Liver (tissue), 9 donors: ENCODE results near the gene NPAS1. TPM values are rescaled to one million over a fixed set of nuclear protein-coding genes. Genes with fewer than 3 reads are reported as not detected.

ENCODE experiments used
- DNase-seq: peaks from one replicate; pipeline ENCODE4 v3.0.0-alpha.2; 2017; ENCODE audit warnings: low spot score
- H3K27ac ChIP-seq, 2 donors: one replicate each; pipeline ENCODE4 v1.7.0; 2013; ENCODE audit warnings: inconsistent platforms in 2 of 2, low read length in 2 of 2, control low read depth in 1 of 2, low read depth in 1 of 2, mild to moderate bottlenecking in 1 of 2
- H3K27me3 ChIP-seq, 4 donors: one replicate each; pipeline versions ENCODE4 v1.6.1 to v1.7.0; 2013; ENCODE audit warnings: low read length in 3 of 4, inconsistent platforms in 1 of 4, mild to moderate bottlenecking in 1 of 4, moderate library complexity in 1 of 4; ENCODE audit not compliant: control insufficient read depth in 4 of 4, insufficient read depth in 4 of 4
- H3K36me3 ChIP-seq, 4 donors: one replicate each; pipeline versions ENCODE4 v1.6.1 to v1.7.0; 2013; ENCODE audit warnings: low read length in 3 of 4, mild to moderate bottlenecking in 3 of 4, low read depth in 1 of 4, moderate library complexity in 1 of 4; ENCODE audit not compliant: control insufficient read depth in 4 of 4, insufficient read depth in 3 of 4
- H3K4me1 ChIP-seq, 4 donors: one replicate each; pipeline versions ENCODE4 v1.6.1 to v1.7.0; 2013; ENCODE audit warnings: low read length in 3 of 4, mild to moderate bottlenecking in 3 of 4, moderate library complexity in 1 of 4; ENCODE audit not compliant: control insufficient read depth in 4 of 4, insufficient read depth in 4 of 4
- H3K4me3 ChIP-seq, 3 donors: one replicate each; pipeline versions ENCODE4 v1.6.1 to v1.7.0; 2013; ENCODE audit warnings: low read length in 3 of 3, control low read depth in 1 of 3, low read depth in 1 of 3, mild to moderate bottlenecking in 1 of 3
- H3K9ac ChIP-seq, 2 donors: one replicate each; pipeline ENCODE4 v1.7.0; 2013; ENCODE audit warnings: low read length in 2 of 2, mild to moderate bottlenecking in 2 of 2, moderate library complexity in 2 of 2, control low read depth in 1 of 2, low read depth in 1 of 2
- H3K9me3 ChIP-seq, 4 donors: one replicate each; pipeline versions ENCODE4 v1.6.1 to v1.7.0; 2013; ENCODE audit warnings: low read length in 3 of 4; ENCODE audit not compliant: control insufficient read depth in 4 of 4
- EGR1 ChIP-seq, 2 donors: IDR thresholded peaks; 2 replicates each; pipeline ENCODE4 v1.6.1; 2016 to 2018; ENCODE audit warnings: antibody characterized with exemption in 2 of 2, low read depth in 2 of 2
- FOXA1 ChIP-seq: IDR thresholded peaks from 2 replicates; pipeline ENCODE4 v1.6.1; 2016; ENCODE audit warnings: antibody characterized with exemption
- FOXA2 ChIP-seq: IDR thresholded peaks from 2 replicates; pipeline ENCODE4 v1.6.1; 2016; ENCODE audit warnings: antibody characterized with exemption
- GABPA ChIP-seq, 2 donors: IDR thresholded peaks in 1 of 2; conservative IDR thresholded peaks in 1 of 2; 2 replicates each; pipeline ENCODE4 v1.6.1; 2016; ENCODE audit warnings: antibody characterized with exemption in 2 of 2, mild to moderate bottlenecking in 1 of 2, moderate library complexity in 1 of 2
- HNF4G ChIP-seq: IDR thresholded peaks from 2 replicates; pipeline ENCODE4 v1.6.1; 2016; ENCODE audit warnings: antibody characterized with exemption
- JUND ChIP-seq, 2 donors: IDR thresholded peaks; 2 replicates each; pipeline ENCODE4 v1.6.1; 2016; ENCODE audit warnings: antibody characterized with exemption in 2 of 2
- NR2F2 ChIP-seq: IDR thresholded peaks from 2 replicates; pipeline ENCODE4 v1.6.1; 2016; ENCODE audit warnings: antibody characterized with exemption
- RXRA ChIP-seq, 2 donors: IDR thresholded peaks; 2 replicates each; pipeline ENCODE4 v1.6.1; 2017 to 2018; ENCODE audit warnings: antibody characterized with exemption in 2 of 2, mild to moderate bottlenecking in 1 of 2
- YY1 ChIP-seq: IDR thresholded peaks from 2 replicates; pipeline ENCODE4 v1.6.1; 2016; ENCODE audit warnings: antibody characterized with exemption, mild to moderate bottlenecking
- WGBS: extraction: QIAGEN DNeasy Blood & Tissue Kit; methylation state at CpG from one replicate; pipeline ENCODE4 v1.1.7; 2013; 5-methylcytosine and 5-hydroxymethylcytosine counted together
- polyA plus RNA-seq, 2 donors: library from polyadenylated mRNA; stranded (reverse) in 1 of 2; unstranded in 1 of 2; fragments of 200-250 nt in 1 of 2; fragments of >200 nt in 1 of 2; fragmentation: Nextera tagmentation in 1 of 2; extraction: Ambion mirVana in 1 of 2; gene quantifications; one replicate each; pipeline versions ENCODE4 v1.2.1 to v1.2.3, GENCODE V29; 2013 to 2015
- total RNA-seq, 2 donors: library from RNA; depleted of rRNA; stranded (reverse); fragments of >200 nt; gene quantifications; one replicate each; pipeline ENCODE4 v1.2.3, GENCODE V29; 2014
- TF ChIP-seq, protein P1 (sequence below): IDR thresholded peaks from 2 replicates; pipeline ENCODE4 v1.6.1; 2016; ENCODE audit warnings: antibody characterized with exemption
- TF ChIP-seq, protein P2 (sequence below): IDR thresholded peaks from 2 replicates; pipeline ENCODE4 v1.6.1; 2016; ENCODE audit warnings: antibody characterized with exemption
- TF ChIP-seq, protein P3 (sequence below): IDR thresholded peaks from 2 replicates; pipeline ENCODE4 v1.6.1; 2016; ENCODE audit warnings: antibody characterized with exemption, mild to moderate bottlenecking
- donor health status: healthy.
- donor health status: healthy.
- donor health status: healthy.
- donor health status: healthy.
- donor health status: healthy.

The NPAS1 gene
- total and polyA plus RNA-seq, 4 donors, result 0.22 TPM; not detected in 3

DNA sequence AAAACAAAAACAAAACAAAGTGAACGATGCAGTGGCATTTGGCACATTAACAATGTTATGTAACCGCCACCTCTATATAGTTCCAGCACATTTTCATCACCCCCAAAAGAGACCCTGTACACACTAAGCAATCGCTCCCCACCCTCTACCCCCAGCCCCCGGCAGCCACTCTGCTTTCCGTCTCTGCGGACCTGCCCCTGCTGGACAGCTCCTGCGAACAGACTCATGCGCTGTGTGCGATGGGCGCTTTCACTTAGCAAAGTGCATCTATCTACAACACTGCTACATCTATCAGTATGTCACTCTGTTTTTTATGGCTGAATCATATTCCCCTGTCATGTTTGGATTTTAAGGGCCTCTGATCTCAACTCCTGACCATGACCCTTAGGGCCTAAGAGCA is 53.9 kb downstream of the NPAS1 start (continued):
- TF ChIP-seq, protein P1, sequence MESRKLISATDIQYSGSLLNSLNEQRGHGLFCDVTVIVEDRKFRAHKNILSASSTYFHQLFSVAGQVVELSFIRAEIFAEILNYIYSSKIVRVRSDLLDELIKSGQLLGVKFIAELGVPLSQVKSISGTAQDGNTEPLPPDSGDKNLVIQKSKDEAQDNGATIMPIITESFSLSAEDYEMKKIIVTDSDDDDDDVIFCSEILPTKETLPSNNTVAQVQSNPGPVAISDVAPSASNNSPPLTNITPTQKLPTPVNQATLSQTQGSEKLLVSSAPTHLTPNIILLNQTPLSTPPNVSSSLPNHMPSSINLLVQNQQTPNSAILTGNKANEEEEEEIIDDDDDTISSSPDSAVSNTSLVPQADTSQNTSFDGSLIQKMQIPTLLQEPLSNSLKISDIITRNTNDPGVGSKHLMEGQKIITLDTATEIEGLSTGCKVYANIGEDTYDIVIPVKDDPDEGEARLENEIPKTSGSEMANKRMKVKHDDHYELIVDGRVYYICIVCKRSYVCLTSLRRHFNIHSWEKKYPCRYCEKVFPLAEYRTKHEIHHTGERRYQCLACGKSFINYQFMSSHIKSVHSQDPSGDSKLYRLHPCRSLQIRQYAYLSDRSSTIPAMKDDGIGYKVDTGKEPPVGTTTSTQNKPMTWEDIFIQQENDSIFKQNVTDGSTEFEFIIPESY, result no peak
- TF ChIP-seq NR2F2, result no peak

DNA sequence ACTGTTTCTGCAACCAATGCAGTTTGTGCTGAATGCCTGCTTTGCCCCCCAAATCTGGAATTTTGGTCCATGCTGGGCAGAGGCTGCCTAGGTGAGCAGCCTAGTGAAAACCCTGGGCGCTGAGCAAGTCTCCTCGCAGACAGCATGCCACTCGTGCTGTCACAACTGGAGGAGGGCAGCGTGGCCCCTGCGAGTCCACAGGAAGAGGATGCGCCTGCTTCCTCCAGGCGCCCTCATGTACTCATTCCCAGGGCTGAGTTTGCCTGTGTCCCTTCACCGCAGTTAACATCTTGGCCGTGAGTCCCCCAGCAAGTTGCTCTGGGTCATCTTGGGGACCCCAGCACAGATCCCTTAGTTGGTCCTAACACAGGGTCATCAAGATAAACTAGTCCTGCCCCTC is 55.0 kb downstream of the NPAS1 start:
- 81% methylated on average over 9 of the region's 9 CpGs for WGBS
- Histone ChIP-seq H3K27ac (no peak overlapping the region), H3K4me1 (peaks cover 0 to 4% (median under 1%) of the 10 kb centered on the region in 4 donors), H3K27me3 (no peaks in the 10 kb centered on the region), H3K9me3 (no peaks in the 10 kb centered on the region), H3K36me3 (peaks cover 15 to 50% (median 32%) of the 10 kb centered on the region in 4 donors), H3K9ac (no peak overlapping the region), H3K4me3 (no peak overlapping the region)
- TF ChIP-seq NR2F2 (no peak), HNF4G (no peak), GABPA (IDR thresholded peaks at IDR 0.05 in 1 of 2, conservative IDR thresholded peaks at IDR 0.05 in 1 of 2) (no peak), RXRA (IDR thresholded peaks at IDR 0.05) (no peak), FOXA1 (no peak), YY1 (no peak), FOXA2 (no peak)
- TF ChIP-seq, protein P2, sequence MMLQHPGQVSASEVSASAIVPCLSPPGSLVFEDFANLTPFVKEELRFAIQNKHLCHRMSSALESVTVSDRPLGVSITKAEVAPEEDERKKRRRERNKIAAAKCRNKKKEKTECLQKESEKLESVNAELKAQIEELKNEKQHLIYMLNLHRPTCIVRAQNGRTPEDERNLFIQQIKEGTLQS, result no peak
- TF ChIP-seq, protein P3, sequence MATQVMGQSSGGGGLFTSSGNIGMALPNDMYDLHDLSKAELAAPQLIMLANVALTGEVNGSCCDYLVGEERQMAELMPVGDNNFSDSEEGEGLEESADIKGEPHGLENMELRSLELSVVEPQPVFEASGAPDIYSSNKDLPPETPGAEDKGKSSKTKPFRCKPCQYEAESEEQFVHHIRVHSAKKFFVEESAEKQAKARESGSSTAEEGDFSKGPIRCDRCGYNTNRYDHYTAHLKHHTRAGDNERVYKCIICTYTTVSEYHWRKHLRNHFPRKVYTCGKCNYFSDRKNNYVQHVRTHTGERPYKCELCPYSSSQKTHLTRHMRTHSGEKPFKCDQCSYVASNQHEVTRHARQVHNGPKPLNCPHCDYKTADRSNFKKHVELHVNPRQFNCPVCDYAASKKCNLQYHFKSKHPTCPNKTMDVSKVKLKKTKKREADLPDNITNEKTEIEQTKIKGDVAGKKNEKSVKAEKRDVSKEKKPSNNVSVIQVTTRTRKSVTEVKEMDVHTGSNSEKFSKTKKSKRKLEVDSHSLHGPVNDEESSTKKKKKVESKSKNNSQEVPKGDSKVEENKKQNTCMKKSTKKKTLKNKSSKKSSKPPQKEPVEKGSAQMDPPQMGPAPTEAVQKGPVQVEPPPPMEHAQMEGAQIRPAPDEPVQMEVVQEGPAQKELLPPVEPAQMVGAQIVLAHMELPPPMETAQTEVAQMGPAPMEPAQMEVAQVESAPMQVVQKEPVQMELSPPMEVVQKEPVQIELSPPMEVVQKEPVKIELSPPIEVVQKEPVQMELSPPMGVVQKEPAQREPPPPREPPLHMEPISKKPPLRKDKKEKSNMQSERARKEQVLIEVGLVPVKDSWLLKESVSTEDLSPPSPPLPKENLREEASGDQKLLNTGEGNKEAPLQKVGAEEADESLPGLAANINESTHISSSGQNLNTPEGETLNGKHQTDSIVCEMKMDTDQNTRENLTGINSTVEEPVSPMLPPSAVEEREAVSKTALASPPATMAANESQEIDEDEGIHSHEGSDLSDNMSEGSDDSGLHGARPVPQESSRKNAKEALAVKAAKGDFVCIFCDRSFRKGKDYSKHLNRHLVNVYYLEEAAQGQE, result no peak
- TF ChIP-seq, protein P1, result no peak
- no peak for DNase-seq

DNA sequence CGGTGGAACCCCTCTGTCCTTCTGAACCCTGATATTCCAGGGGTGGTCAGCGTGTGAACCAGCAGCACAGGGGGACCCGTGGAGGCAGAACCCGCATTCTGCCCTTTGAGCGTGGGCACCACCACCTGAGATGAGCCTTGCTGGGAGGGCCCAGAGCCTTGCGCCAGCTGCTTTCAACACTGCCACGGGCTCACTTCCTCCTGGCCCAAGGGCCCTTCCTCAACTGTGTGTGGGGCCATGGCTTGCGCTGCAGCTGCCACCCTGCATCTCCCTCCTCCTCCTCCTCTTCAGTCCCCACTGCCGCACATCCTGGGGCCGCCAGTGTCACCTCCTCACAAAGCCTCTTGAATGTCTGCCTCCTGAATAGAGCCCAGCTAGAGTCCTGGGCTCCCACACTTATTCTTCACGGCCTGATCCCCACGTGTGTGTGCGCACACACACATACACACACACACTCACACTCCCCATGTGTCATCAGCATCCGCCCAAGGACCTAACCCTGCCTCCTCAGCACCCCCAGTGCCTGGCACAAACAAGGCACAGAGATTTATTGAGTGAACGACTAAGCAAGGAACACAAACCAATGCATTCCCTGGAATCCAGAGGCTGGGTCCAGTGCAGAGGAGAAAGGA is 55.7 kb downstream of the NPAS1 start:
- Histone ChIP-seq H3K9me3 (no peaks in the 10 kb centered on the region), H3K4me3 (no peak overlapping the region), H3K36me3 (peaks cover 12 to 50% (median 28%) of the 10 kb centered on the region in 4 donors), H3K27me3 (no peaks in the 10 kb centered on the region), H3K4me1 (peaks cover 0 to 5% (median 2%) of the 10 kb centered on the region in 4 donors), H3K27ac (no peak overlapping the region), H3K9ac (no peak overlapping the region)
- no peak for DNase-seq
- TF ChIP-seq, protein P3, result no peak
- no peak for TF ChIP-seq JUND (IDR thresholded peaks at IDR 0.05)
- TF ChIP-seq RXRA (IDR thresholded peaks at IDR 0.05), result no peak
- no peak for TF ChIP-seq NR2F2
- no peak for TF ChIP-seq GABPA (IDR thresholded peaks at IDR 0.05 in 1 of 2, conservative IDR thresholded peaks at IDR 0.05 in 1 of 2)
- no peak for TF ChIP-seq EGR1 (IDR thresholded peaks at IDR 0.05; ENCODE audit: low read depth in 2 of 2)
- WGBS, result 84% methylated on average over 15 of the region's 15 CpGs
